Neural crest cell (in vitro differentiated cells): ENCODE data around the gene NSUN5. TPM values are rescaled to one million over a fixed set of nuclear protein-coding genes. Genes with fewer than 3 reads are reported as not detected.
A peak's percentile ranks its signal among the peaks of the same experiment; 100 is the strongest.
"Not testable (repeated sequence)": the region's sequence is repeated elsewhere in the genome, so short reads cannot be mapped to it uniquely, and the experiment has no call there.

ENCODE experiments used
- DNase-seq: peaks from one replicate; pipeline ENCODE4 v3.0.0; 2021; ENCODE audit warnings: low read depth, mixed read lengths, low spot score
- H3K27ac Mint-ChIP-seq: one replicate; pipeline ENCODE4 v1.8.0; 2021; ENCODE audit warnings: mild to moderate bottlenecking, mixed read lengths; ENCODE audit not compliant: unreplicated experiment
- H3K27me3 Mint-ChIP-seq: 2 replicates; pipeline ENCODE4 v1.8.0; 2021; ENCODE audit warnings: low read depth, mild to moderate bottlenecking, mixed read lengths
- H3K36me3 Mint-ChIP-seq: 2 replicates; pipeline ENCODE4 v1.8.0; 2021; ENCODE audit warnings: low read depth, mild to moderate bottlenecking, mixed read lengths
- H3K4me1 Mint-ChIP-seq: 2 replicates; pipeline ENCODE4 v1.8.0; 2021; ENCODE audit warnings: mixed read lengths
- H3K4me3 Mint-ChIP-seq: one replicate; pipeline ENCODE4 v1.8.0; 2021; ENCODE audit warnings: mild to moderate bottlenecking, mixed read lengths
- H3K9me3 Mint-ChIP-seq: 2 replicates; pipeline ENCODE4 v1.8.0; 2021; ENCODE audit warnings: mixed read lengths
- CTCF ChIP-seq: fragments of 200-600 bp; sonication (generic); conservative IDR thresholded peaks from 2 replicates; pipeline ENCODE4 v1.5.0; 2021; ENCODE audit warnings: antibody characterized with exemption, mild to moderate bottlenecking
- total RNA-seq: library from RNA; stranded (reverse); gene quantifications from 2 replicates; pipeline ENCODE4 v1.2.1, GENCODE V29; 2021

Gene NSUN5
- total RNA-seq, 1 donor from 2014 or later, result 40.2 TPM

- TF ChIP-seq CTCF, result peak; percentile 64
- not testable (repeated sequence) for H3K27me3 Mint-ChIP-seq, H3K9me3 Mint-ChIP-seq, H3K27ac Mint-ChIP-seq, H3K4me1 Mint-ChIP-seq, H3K36me3 Mint-ChIP-seq, H3K4me3 Mint-ChIP-seq
- DNase-seq, result peak; percentile 39
Observed at GRCh38 chr7:73324081-73324845, 15.6 kb upstream of the NSUN5 start.

GRCh38 chr7:73323434-73324080 lies 14.9 kb upstream of the NSUN5 start:
- H3K27me3 Mint-ChIP-seq, H3K9me3 Mint-ChIP-seq, H3K27ac Mint-ChIP-seq, DNase-seq, H3K4me1 Mint-ChIP-seq, H3K36me3 Mint-ChIP-seq, H3K4me3 Mint-ChIP-seq: not testable (repeated sequence)

- DNase-seq, H3K4me1 Mint-ChIP-seq, H3K4me3 Mint-ChIP-seq, H3K9me3 Mint-ChIP-seq, H3K27ac Mint-ChIP-seq, H3K36me3 Mint-ChIP-seq, H3K27me3 Mint-ChIP-seq: not testable (repeated sequence)
Observed at GRCh38 chr7:73320009-73320408, 11.4 kb upstream of the NSUN5 start.

- not testable (repeated sequence) for H3K36me3 Mint-ChIP-seq
Observed at GRCh38 chr7:73319541-73319940, 10.9 kb upstream of the NSUN5 start.

GRCh38 chr7:73318656-73319204 lies 10.1 kb upstream of the NSUN5 start:
- H3K36me3 Mint-ChIP-seq, H3K27me3 Mint-ChIP-seq, DNase-seq, H3K4me1 Mint-ChIP-seq, H3K4me3 Mint-ChIP-seq, H3K27ac Mint-ChIP-seq, H3K9me3 Mint-ChIP-seq: not testable (repeated sequence)

More at GRCh38 chr7:73319541-73319940, 10.9 kb upstream of the NSUN5 start:
- H3K4me1 Mint-ChIP-seq, H3K4me3 Mint-ChIP-seq, H3K27me3 Mint-ChIP-seq, H3K9me3 Mint-ChIP-seq, DNase-seq, H3K27ac Mint-ChIP-seq: not testable (repeated sequence)

- no peaks in the 10 kb centered on the region for H3K4me1 Mint-ChIP-seq
- TF ChIP-seq CTCF, result no peak
- H3K9me3 Mint-ChIP-seq, result no peaks in the 10 kb centered on the region
- H3K36me3 Mint-ChIP-seq, result no peaks in the 10 kb centered on the region
- no peak overlapping the region for H3K27ac Mint-ChIP-seq
- no peaks in the 10 kb centered on the region for H3K27me3 Mint-ChIP-seq
- H3K4me3 Mint-ChIP-seq, result no peak overlapping the region
- no peak for DNase-seq
Observed at GRCh38 chr7:73316521-73316920, 7.9 kb upstream of the NSUN5 start.

GRCh38 chr7:73314271-73314670 lies 5.6 kb upstream of the NSUN5 start:
- H3K27ac Mint-ChIP-seq, result no peak overlapping the region
- no peaks in the 10 kb centered on the region for H3K36me3 Mint-ChIP-seq
- no peak for TF ChIP-seq CTCF
- DNase-seq, result no peak
- no peaks in the 10 kb centered on the region for H3K27me3 Mint-ChIP-seq
- H3K4me3 Mint-ChIP-seq, result no peak overlapping the region
- H3K9me3 Mint-ChIP-seq, result no peaks in the 10 kb centered on the region
- peaks cover 2% of the 10 kb centered on the region for H3K4me1 Mint-ChIP-seq
